GM12878 (cell line): ENCODE data around the gene LAMA5. TPM values are rescaled to one million over a fixed set of nuclear protein-coding genes. Genes with fewer than 3 reads are reported as not detected.

Experiments
- ATAC-seq: fragments of 200-7000 bp; cut with Tn5 transposase; 3 replicates; pipeline ENCODE4 v1.9.1; 2020; ENCODE audit warnings: mild to moderate bottlenecking, moderate library complexity
- BruUV-seq: library from RNA; stranded (reverse); fragments of 400-500 nt; replicated peaks from 2 replicates; lab custom pipeline; 2021; lab: Mats Ljungman, UMichigan
- CTCF ChIA-PET: fragments of 300-600 bp; sonication (Branson Sonifier 250); formaldehyde crosslinking; extraction: SDS; loops from one replicate; lab custom pipeline; 2021; ENCODE audit warnings: inconsistent platforms; lab: Yijun Ruan, JAX
- POLR2A ChIA-PET: fragments of 350-600 bp; formaldehyde crosslinking; extraction: SDS; loops from one replicate; lab custom pipeline; 2021; ENCODE audit warnings: inconsistent platforms; lab: Charles Lee
- RAD21 ChIA-PET: fragments of 300-600 bp; sonication (Branson Sonifier 250); formaldehyde crosslinking; loops from one replicate; lab custom pipeline; 2023; ENCODE audit warnings: antibody characterized with exemption; ENCODE audit not compliant: unreplicated experiment; lab: Charles Lee
- SMC1A ChIA-PET: fragments of 300-600 bp; sonication (Branson Sonifier 250); formaldehyde crosslinking; loops from one replicate; lab custom pipeline; 2023; ENCODE audit not compliant: unreplicated experiment, uncharacterized antibody; lab: Charles Lee
- DNase-seq: peaks from one replicate; pipeline ENCODE4 v3.0.0-alpha.2; 2011; ENCODE audit warnings: low read depth, low spot score
- FAIRE-seq: peaks from 3 replicates; lab custom pipeline; 2011; peaks lifted over from hg19 to GRCh38; lab: Jason Lieb, UNC
- H2AFZ ChIP-seq: 2 replicates; pipeline ENCODE4 v1.6.0; 2011; ENCODE audit warnings: low read depth, low read length, control low read depth; ENCODE audit not compliant: control insufficient read depth
- H3K27ac ChIP-seq: 2 replicates; pipeline ENCODE4 v1.5.1; 2011; ENCODE audit warnings: control low read depth; ENCODE audit not compliant: control insufficient read depth, insufficient read depth
- H3K27me3 ChIP-seq, 2 experiments: replicated peaks in 1 of 2; 2 replicates each; pipeline versions ENCODE4 v1.6.0 to v1.6.1; 2011; ENCODE audit warnings: low read length in 1 of 2; ENCODE audit not compliant: control insufficient read depth in 2 of 2, insufficient read depth in 2 of 2
- H3K36me3 ChIP-seq, 2 experiments: 2 replicates each; pipeline ENCODE4 v1.5.1; 2011; ENCODE audit warnings: low read length in 1 of 2; ENCODE audit not compliant: control insufficient read depth in 2 of 2, insufficient read depth in 2 of 2
- H3K4me1 ChIP-seq: 2 replicates; pipeline ENCODE4 v1.6.1; 2011; ENCODE audit warnings: mild to moderate bottlenecking, low read length, moderate library complexity, mixed read lengths; ENCODE audit not compliant: control insufficient read depth, insufficient read depth
- H3K4me2 ChIP-seq: 2 replicates; pipeline ENCODE4 v1.6.0; 2011; ENCODE audit warnings: control low read depth; ENCODE audit not compliant: control insufficient read depth, insufficient read depth
- H3K4me3 ChIP-seq: fragments of 200-600 bp; sonication (generic); 2 replicates; pipeline ENCODE4 v1.5.1; 2016
- H3K79me2 ChIP-seq: 2 replicates; pipeline ENCODE4 v1.6.0; 2011; ENCODE audit warnings: low read length; ENCODE audit not compliant: control insufficient read depth, insufficient read depth
- H3K9ac ChIP-seq: 2 replicates; pipeline ENCODE4 v1.8.0; 2011; ENCODE audit warnings: low read length, control low read depth, mixed read lengths; ENCODE audit not compliant: control insufficient read depth, insufficient read depth
- H3K9me3 ChIP-seq: replicated peaks from 3 replicates; pipeline ENCODE4 v1.5.1; 2011; ENCODE audit warnings: mild to moderate bottlenecking, low read length; ENCODE audit not compliant: control insufficient read depth, insufficient read depth
- H4K20me1 ChIP-seq: 2 replicates; pipeline ENCODE4 v1.6.0; 2011; ENCODE audit not compliant: control insufficient read depth, insufficient read depth
- CEBPB ChIP-seq, 2 experiments: fragments of 150-350 bp in 1 of 2; IDR thresholded peaks; 2 replicates each; pipeline ENCODE4 v1.6.1; 2012 to 2014; ENCODE audit warnings: low read depth in 2 of 2, low read length in 2 of 2, borderline replicate concordance in 1 of 2, inconsistent platforms in 1 of 2
- FOXM1 ChIP-seq: IDR thresholded peaks from 2 replicates; pipeline ENCODE4 v1.6.1; 2012; ENCODE audit warnings: low read depth, mild to moderate bottlenecking, inconsistent platforms, low read length, moderate library complexity
- IRF3 ChIP-seq: fragments of 450-650 bp; IDR thresholded peaks from 2 replicates; pipeline ENCODE4 v1.6.1; 2014; ENCODE audit warnings: mild to moderate bottlenecking
- IRF4 ChIP-seq: IDR thresholded peaks from 2 replicates; pipeline ENCODE4 v1.6.1; 2011; ENCODE audit warnings: low read depth, low read length
- MAX ChIP-seq: IDR thresholded peaks from 2 replicates; pipeline ENCODE4 v1.6.1; 2012; ENCODE audit warnings: low read depth, low read length, improper control_type of control experiment
- MEF2A ChIP-seq: IDR thresholded peaks from 2 replicates; pipeline ENCODE4 v1.6.1; 2011; ENCODE audit warnings: low read depth, mild to moderate bottlenecking, low read length, moderate library complexity; ENCODE audit not compliant: insufficient read depth
- RFX5 ChIP-seq: IDR thresholded peaks from 2 replicates; pipeline ENCODE4 v1.6.1; 2011; ENCODE audit warnings: low read depth, low read length, improper control_type of control experiment
- RUNX3 ChIP-seq: IDR thresholded peaks from 2 replicates; pipeline ENCODE4 v1.6.1; 2012; ENCODE audit warnings: low read length, inconsistent platforms
- SIN3A ChIP-seq: IDR thresholded peaks from 2 replicates; pipeline ENCODE4 v1.6.1; 2012; ENCODE audit warnings: low read depth, low read length, improper control_type of control experiment
- SKIL ChIP-seq: fragments of 450-650 bp; IDR thresholded peaks from 2 replicates; pipeline ENCODE4 v1.6.1; 2017; ENCODE audit warnings: mild to moderate bottlenecking, low read depth, inconsistent platforms; ENCODE audit not compliant: poor library complexity, severe bottlenecking
- SP1 ChIP-seq: IDR thresholded peaks from one replicate; pipeline ENCODE4 v1.6.1; 2011; ENCODE audit warnings: low read depth, low read length
- TAF1 ChIP-seq: IDR thresholded peaks from 2 replicates; pipeline ENCODE4 v1.6.1; 2011; ENCODE audit warnings: mild to moderate bottlenecking, low read depth, low read length, borderline replicate concordance
- ZBED1 ChIP-seq: IDR thresholded peaks from 2 replicates; pipeline ENCODE4 v1.6.1; 2016; ENCODE audit warnings: borderline replicate concordance
- ZBTB33 ChIP-seq: fragments of 450-650 bp; IDR thresholded peaks from 2 replicates; pipeline ENCODE4 v1.6.1; 2017; ENCODE audit warnings: mild to moderate bottlenecking
- ZNF217 ChIP-seq: fragments of 450-650 bp; IDR thresholded peaks from 2 replicates; pipeline ENCODE4 v1.6.1; 2017; ENCODE audit warnings: antibody characterized with exemption, mild to moderate bottlenecking
- WGBS: methylation state at CpG from one replicate; pipeline ENCODE4 v1.1.6; 2016; ENCODE audit warnings: low lambda C conversion rate; ENCODE audit not compliant: insufficient replicate concordance, insufficient coverage; ENCODE audit errors: missing lambda C conversion rate; 5-methylcytosine and 5-hydroxymethylcytosine counted together
- in situ Hi-C: fragments of 300-500 bp; cut with MboI; formaldehyde crosslinking; loops from 9 replicates; pipeline ENCODE4 v1.14.3; 2018; ENCODE audit warnings: mixed read lengths
- intact Hi-C: fragments of 100-400 bp; cut with micrococcal nuclease; formaldehyde crosslinking; loops from one replicate; pipeline ENCODE4 v1.14.2; 2022; ENCODE audit not compliant: unreplicated experiment
- polyA plus RNA-seq, 11 experiments: library from polyadenylated mRNA; depleted of rRNA in 4 of 11; unstranded in 6 of 11; stranded (reverse) in 5 of 11; fragments of >200 nt; fragmentation: Nextera tagmentation in 4 of 11; fragmentation: Illumina TruSeq in 1 of 11; extraction: Ambion mirVana in 4 of 11; extraction: Trizol in 1 of 11; gene quantifications; 1 replicate in 1 of 11; 2 replicates in 10 of 11; pipeline versions ENCODE4 v1.2.1 to v1.2.3, GENCODE V29; 2011 to 2016; ENCODE audit warnings: inconsistent platforms in 2 of 11, missing spikeins in 2 of 11, low read depth in 1 of 11
- total RNA-seq, 4 experiments: library from RNA; depleted of rRNA in 3 of 4; stranded (reverse); fragments of >200 nt in 3 of 4; fragmentation: Illumina TruSeq in 1 of 4; extraction: Trizol in 1 of 4; gene quantifications; 2 replicates each; pipeline versions ENCODE4 v1.2.1 to v1.2.3, GENCODE V29; 2013 to 2021

Gene LAMA5
- total and polyA plus RNA-seq, 10 of the 15 experiments (the other 5 are each of a cell fraction or from before 2014, with no cell fraction given) = 0.09 to 3.1 (median 1.6) TPM; not detected in 3

- TF ChIP-seq SKIL (no peak), RFX5 (no peak), RUNX3 (no peak)
Observed at GRCh38 chr20:62393830-62394229, 26.7 kb upstream of the LAMA5 start (continued).

- Histone ChIP-seq H3K79me2 (peaks cover 12% of the 10 kb centered on the region), H3K27ac (no peak overlapping the region), H3K4me3 (no peak overlapping the region), H3K9me3 (no peaks in the 10 kb centered on the region; the same call in 2 of the 3 replicates), H3K4me2 (no peak overlapping the region), H3K4me1 (no peaks in the 10 kb centered on the region; the same call in 1 of the 2 replicates), H2AFZ (no peak overlapping the region), H3K9ac (no peak overlapping the region), H3K36me3 (peaks cover 9 to 13% of the 10 kb centered on the region in 2 experiments), H3K27me3 (no peaks in the 10 kb centered on the region), H4K20me1 (no peaks in the 10 kb centered on the region)
- WGBS = 92% methylated on average over 12 of the region's 12 CpGs
- FAIRE-seq = no peak
- BruUV-seq = no TSS peak
- DNase-seq = no peak
- TF ChIP-seq ZBED1 (no peak), MEF2A (no peak), CEBPB (IDR thresholded peaks at IDR 0.05; ENCODE audit: borderline replicate concordance in 1 of 2, low read depth in 2 of 2, low read length in 2 of 2) (no peak), IRF4 (no peak), IRF3 (no peak), FOXM1 (no peak), TAF1 (no peak), ZBTB33 (no peak), ZNF217 (no peak), SIN3A (no peak), MAX (no peak), SP1 (no peak)
- POLR2A ChIA-PET = no interaction called here
- SMC1A ChIA-PET = no interaction called here
- CTCF ChIA-PET = no interaction called here
- no peak for ATAC-seq
- intact Hi-C loops = no loop called here
- RAD21 ChIA-PET = no interaction called here
- in situ Hi-C loops = loop anchor here (25.0 kb wide), 1 partner anchor 381 kb away; no protein-coding TSS in a partner anchor
Observed at GRCh38 chr20:62393335-62393665, 26.2 kb upstream of the LAMA5 start.
